ENCODE measurements around the gene RND2.

DNA sequence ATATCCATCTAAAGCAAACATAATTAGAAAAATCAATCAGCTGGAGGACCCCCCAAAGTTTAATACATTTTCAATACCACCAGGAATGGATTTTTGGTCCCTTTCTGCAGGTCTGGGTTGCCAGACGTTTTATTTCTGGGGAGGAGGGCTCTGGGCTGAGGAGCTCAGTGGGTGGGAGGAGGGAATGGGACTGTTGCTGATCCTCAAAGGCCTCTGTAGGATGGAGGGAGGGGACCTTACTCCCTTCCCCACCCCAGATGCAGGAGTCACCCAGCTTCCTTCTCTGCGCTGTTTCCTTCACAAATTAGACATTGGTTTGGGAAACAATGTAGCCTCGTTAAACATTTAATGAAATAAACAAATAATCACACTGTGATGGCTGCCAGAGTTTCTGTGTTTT lies 6.6 kb downstream of the RND2 start:
- TF ChIP-seq POLR2A (IDR thresholded peaks at IDR 0.05), result no peak
- TF ChIP-seq, protein P1, sequence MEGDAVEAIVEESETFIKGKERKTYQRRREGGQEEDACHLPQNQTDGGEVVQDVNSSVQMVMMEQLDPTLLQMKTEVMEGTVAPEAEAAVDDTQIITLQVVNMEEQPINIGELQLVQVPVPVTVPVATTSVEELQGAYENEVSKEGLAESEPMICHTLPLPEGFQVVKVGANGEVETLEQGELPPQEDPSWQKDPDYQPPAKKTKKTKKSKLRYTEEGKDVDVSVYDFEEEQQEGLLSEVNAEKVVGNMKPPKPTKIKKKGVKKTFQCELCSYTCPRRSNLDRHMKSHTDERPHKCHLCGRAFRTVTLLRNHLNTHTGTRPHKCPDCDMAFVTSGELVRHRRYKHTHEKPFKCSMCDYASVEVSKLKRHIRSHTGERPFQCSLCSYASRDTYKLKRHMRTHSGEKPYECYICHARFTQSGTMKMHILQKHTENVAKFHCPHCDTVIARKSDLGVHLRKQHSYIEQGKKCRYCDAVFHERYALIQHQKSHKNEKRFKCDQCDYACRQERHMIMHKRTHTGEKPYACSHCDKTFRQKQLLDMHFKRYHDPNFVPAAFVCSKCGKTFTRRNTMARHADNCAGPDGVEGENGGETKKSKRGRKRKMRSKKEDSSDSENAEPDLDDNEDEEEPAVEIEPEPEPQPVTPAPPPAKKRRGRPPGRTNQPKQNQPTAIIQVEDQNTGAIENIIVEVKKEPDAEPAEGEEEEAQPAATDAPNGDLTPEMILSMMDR (IDR thresholded peaks at IDR 0.05), result no peak
- TF ChIP-seq POLR2AphosphoS5 (IDR thresholded peaks at IDR 0.05), result no peak
- no peak for TF ChIP-seq EP300 (IDR thresholded peaks at IDR 0.05)

All from sigmoid colon (tissue), 4 donors.